ENCODE measurements around the gene PELO.
A peak's percentile ranks its signal among the peaks of the same experiment; 100 is the strongest.

PELO gene

DNA sequence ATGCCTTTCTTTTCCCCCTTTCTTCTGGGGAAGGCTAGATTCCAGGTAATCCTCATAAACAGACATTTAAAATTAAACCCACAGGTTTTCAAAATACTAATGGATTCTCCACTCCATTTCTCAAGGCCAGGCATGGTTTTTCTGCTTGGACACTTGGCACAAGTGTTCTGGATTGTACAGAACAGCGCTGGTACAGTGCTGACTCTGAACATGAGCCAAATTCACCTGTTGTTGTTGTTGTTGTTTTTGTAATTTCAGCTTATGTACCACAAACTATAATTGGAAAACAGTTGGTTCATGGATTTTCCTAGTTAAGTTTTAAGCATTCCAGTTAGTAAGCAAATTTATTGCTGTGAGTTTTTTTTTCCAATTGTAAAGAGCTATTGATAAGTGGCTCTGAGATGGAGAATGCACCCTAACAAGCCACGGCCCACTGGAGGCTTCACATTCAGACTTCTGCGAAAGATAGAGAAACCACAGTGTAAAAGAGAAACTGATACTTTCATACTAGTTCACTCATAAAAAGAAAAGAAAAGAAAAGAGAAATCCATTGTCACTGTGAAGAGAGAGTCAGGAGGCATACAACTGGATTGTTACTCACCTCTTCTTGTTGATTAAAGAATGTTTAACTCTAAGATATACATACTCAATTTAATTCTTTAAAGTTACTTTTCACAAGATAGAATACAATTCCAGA, 16.2 kb upstream of the PELO start:
- no peak for DNase-seq (ENCODE audit: low spot score)

DNA sequence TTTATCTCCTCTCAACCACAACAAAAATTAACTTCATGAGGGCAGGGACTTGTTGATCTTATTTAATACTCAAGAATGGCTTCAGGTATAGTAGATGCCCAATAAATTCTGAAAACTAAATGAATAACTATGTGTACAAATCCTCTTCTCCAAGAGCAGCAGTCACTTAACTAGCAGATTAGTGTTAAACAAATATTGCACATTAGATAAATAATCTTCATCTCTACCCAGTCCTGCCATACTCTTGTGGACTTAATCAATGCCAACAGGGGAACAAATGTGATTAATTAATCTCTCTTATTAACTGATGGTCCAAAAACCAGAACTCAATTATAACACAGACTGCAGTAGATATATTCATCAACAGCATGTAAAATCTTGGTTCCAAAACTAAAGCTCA, 15.0 kb upstream of the PELO start:
- no peak for DNase-seq (ENCODE audit: low spot score)

DNA sequence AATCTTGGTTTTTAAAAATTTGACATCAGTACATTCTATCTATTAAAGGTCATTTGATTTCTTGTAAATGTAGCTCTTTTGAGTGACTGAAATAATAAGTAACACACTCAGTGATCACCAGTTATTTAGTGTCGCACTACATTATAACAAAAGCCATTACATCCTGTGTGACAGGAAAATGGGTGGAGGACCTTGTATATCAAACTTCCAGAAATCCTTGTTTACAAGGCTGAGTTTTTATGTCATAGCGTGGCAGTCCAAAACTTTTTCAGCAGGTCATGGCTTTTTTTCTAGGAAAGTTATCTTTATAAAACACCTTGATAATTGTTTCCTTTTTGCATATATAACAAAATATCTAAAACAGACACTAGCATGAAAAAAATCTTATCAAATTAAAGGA, 14.4 kb upstream of the PELO start:
- no peak for DNase-seq (ENCODE audit: low spot score)

DNA sequence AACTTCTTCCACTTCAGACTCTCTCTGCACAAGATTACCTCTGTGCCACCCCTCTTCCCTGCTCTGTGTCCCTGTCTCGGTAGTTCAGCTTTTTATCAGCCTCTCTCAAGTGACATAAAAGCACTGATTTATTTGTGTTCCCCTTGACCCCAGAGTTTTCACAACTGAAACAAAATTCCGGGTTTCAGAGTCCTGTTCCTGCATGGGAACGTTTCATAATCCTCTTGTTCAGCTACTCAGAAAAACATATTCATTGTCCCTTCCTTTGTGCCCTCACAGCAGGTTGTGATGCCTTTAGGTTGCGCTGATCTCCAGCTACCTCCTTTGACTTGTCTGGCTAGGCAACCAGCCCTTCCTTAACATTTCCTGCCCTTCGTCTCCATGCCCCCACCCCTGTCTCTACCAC, 13.7 kb upstream of the PELO start:
- DNase-seq (ENCODE audit: low spot score), result no peak

DNA sequence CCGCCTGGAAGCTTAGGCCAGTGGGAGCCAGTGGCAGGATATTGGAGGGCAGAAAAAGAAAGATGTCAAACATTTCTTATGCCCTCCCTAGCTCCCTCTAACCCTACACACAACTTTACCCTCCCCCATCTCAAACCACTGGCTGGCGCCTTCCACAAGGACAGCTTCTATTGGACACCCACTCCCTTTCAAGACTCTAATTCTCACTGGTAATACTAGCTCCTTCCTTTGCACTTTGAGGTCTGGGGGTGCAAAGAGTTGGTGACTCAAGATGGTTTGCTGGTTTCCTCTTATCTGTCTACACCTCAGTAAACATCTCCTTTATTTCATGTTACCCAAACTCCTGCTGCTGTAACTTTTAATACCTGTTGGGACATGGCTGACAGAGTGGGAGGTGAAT, 11.6 kb upstream of the PELO start:
- DNase-seq (ENCODE audit: low spot score), result no peak

DNA sequence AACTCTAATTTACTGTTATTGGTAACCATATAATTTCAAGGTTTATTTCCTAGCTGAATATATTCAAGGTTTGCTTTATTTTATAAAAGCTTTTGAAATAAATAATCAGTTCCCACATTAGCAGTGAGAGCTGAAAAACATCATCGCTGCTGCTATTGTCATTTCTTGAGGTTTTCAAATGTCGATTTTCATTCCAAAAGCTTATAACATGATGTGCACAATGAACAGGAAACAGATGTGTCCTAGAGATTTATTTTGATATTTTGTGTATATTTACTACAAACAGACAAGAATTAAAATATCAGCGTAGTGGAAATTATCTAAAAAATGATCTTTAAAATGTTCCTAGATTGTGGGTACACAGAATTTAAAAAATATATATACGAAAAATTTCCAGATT, 10.5 kb upstream of the PELO start:
- no peak for DNase-seq (ENCODE audit: low spot score)

DNA sequence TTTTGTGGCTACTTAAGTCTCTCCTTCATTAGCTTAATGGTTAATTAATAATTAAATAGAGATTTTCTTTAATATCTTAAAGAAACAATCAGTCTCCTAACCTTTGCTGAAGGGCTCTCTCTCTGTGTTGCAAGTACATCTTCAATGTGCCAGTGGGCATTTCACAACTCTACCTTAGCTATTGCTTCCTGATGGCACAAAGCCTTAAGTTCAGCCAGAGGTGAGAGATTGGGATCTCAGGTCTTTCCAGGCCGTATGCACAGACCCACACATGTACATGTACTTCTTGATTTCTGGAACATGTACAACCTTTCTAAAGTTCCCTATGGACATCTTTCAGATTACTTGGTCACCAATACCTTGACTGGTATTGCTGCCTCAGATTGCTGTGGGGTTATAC, 8.9 kb upstream of the PELO start:
- no peak for DNase-seq (ENCODE audit: low spot score)

DNA sequence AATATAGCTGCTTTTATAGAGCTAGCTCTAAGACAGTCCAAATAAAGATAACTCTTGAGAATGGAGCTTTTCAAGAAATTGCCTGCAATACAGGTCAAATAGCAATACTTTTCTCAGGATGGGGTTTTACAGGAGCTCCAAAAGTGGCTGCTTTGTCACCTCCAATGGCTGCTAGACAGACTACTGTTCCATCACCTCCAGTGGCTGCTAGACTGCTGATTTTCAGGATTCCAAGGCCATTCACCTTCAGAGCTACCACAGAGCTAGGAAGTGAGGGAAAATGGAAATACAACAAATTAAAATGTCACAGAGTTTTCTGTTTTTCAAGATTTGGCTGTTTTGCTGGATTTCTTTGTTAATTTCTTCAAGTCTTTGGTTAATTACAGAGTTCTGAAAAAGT, 8.5 kb upstream of the PELO start:
- DNase-seq (ENCODE audit: low spot score), result no peak

DNA sequence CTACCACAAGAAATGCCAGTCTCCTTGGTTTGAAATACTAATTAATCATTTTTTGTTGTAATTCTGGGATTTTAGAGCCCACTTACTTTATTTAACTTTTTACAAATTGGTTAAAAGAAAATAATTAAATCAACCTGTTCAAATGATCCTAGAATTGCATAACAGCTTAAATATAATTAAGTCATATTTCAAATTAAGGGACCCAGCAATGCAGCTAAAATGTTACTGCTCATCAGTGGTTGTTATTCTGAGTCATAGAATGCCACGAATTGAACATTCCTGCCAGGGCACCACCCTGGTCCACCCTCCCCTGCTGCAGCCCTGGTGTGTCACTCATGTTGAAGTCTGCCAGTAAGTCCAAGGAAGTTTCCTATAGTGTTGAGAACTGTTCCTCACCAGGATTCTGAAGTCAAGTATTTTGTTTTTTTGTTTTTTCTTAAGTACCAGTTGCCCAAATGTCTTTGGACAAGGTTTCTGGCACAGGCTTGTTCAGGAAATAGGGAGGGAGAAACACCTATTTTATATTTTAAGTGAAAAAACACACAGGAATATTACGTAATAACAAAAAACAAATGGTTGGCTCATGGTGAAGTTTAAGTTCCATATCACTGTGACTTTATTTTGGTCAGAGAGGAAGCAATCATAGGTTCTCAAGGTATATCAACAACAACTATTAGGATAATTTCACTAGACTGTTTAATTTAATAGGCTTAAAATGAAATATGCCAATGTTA, 4.3 kb upstream of the PELO start:
- DNase-seq (ENCODE audit: low spot score), result peak; percentile 76

DNA sequence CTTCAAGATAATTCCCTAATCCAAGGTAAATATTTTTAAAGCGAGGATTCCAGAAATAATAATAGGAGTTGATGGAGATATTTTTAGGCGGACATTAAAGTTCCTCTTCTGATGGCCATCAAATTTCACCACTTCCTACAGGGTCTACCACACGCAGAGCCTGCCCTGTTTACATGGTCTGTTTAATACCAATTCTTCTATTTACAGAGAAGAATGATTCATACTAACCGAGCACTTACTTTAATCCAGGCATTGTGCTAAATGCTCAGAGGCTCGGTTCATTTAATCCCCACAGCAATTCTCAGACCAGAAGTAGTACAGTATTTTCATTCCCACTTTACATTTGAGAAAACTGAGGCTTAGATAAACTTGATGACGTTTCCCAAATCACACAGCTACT, 3.0 kb upstream of the PELO start:
- no peak for DNase-seq (ENCODE audit: low spot score)

DNA sequence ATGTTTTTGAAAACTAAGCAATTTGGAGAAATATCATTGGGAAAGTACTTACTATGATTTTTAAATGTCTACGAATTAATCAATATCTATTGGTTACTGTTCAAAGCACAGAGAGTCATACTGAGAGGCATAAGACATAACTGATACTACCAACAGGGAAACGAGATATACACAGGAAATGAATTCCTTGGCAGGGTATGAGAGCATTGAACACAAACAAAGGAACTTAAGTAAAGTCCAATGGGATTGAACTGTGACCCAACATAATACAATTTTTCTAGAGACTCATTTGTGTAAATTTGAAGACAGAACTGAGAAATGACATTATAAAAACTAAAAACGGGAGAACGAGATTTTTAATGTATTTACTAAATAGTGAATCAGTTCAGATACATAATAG, 1.3 kb upstream of the PELO start:
- DNase-seq (ENCODE audit: low spot score), result no peak

DNA sequence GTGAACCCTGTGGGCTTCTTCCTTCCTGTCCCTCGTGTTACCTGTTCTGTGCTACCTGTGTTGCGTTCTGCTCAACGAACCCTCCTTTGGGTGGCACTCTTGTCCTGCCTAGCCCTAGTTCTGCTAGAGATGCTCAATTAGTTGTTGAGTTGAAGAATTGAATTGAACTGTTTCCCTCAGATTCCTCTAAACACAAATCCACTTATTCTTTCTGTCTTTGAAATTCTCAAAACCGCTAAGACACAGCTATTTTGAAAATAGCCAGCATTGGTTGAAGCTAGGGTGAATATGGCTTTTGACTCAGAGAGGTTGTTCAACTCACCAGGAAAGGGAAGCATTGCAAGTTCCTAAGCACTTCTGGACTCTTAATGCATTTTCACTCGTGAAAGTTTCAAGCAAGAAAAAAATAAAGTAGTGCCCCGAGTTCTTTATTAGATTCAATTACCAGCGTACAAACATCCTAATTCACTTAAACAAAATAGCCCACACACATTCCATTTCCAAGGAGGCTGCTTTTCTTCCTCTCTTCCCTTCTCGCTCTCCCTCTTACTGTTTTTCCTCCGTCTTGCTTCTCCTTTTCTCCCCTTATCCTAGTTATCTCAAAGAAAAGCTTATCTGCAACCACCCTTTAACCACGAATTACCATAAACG, 642 bp upstream of the PELO start:
- DNase-seq (ENCODE audit: low spot score), result peak; percentile 6

DNA sequence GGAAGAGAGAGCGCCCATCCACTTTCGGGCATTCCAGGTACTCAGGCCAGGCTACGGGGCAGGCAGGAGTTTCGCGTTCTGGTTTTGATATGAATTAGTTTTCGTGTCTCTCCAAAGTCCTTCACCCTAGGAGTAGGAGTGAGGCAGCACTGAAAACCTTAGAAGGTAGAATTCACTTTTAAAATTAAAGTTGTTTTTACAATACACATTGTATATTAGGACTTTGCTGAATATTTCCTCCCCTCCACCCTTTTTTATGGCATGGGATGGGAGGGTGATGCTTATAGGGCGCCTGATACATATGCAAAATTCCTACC, 747 bp downstream of the PELO start:
- no peak for DNase-seq (ENCODE audit: low spot score)

DNA sequence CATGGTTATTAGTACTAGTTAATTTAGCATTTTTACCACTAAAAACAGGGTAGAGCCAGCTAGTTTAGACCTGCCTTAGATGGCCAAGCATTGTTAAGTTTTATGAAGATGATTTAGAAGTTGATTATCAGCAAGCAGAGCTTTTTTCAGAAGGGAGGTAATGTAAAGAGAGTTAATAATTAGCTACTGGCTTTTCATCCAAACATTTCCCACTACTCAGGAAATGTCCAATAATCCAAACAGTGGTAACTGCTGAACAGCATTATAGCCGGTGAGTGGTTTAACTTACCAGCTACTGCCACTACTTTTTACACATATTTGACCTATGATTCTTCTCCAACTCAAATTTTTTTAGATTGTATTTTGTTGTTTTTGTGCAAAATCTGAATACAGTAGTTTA, 1.7 kb downstream of the PELO start:
- DNase-seq (ENCODE audit: low spot score), result no peak

DNA sequence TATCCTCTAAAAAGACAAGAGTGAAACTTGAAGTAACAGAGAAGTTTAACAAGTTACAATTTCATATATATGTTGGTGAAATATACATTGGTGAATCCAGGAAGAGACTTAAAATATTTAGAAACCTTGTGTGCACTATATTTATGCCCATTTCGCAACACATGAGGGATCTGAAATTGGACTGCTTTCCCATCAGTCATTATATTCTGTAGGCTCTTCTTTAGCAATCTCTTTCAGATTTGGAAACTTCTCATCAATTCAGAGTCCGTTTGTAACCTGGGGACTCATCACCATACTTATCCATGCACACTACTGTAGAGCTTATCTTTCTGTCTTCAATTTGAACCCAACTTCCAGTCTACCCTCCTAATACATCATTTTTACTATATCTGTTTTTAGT, 2.1 kb downstream of the PELO start:
- no peak for DNase-seq (ENCODE audit: low spot score)

DNA sequence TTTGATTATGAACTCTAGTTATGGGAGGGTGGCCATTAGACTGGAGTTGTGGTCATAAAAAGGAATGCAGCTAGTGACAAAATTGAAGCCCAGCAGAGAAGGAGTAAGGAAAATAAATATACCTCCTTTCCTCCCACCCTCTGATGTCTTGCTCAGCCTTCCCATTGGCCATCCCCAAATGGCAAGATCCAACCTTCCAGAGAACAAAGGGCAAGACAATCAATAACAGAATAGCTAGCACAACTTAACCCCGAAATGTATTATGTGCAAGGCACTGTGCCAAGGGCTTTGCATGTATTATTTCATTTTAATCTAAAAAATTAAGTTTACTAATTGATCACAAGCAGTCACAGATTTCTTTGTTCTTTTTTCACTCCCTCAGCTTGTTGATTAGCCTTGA, 3.6 kb downstream of the PELO start:
- DNase-seq (ENCODE audit: low spot score), result no peak

DNA sequence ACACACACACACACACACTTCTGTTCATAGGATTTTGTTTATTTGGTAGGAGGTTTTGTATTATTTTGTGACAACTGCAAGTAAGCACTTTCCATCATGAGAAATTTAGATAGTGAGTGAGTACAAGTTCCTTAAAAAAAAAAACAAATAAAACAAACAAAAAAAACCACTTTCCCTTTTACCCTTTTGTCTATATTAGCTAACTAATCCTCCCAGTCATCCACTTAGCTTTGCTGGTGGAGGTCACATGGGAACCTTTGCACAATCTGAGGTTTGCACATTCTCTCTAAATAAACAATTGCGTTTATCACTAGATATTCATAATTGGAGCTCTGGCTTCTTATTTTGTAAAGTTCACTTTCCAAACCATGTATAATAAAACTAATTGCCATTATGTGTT, 6.8 kb downstream of the PELO start:
- DNase-seq (ENCODE audit: low spot score), result no peak

DNA sequence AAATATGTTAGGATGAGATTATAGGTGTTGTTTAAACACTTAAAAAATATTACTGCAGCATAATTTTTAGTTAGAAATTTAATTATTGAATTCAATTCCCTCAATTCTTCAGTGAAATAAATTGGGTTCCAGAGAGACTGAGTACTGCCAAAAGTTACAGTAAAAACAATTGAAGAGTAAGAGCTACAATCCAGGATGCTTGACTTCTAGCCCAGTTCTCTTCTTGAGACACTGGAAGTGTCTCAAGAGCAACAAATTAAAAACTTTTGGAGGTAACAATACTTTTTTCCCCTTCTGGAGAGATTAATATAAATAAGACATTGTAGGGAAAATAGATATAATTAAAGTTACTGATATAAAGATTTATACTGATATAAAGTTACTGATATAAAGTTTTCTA, 8.3 kb downstream of the PELO start:
- no peak for DNase-seq (ENCODE audit: low spot score)

DNA sequence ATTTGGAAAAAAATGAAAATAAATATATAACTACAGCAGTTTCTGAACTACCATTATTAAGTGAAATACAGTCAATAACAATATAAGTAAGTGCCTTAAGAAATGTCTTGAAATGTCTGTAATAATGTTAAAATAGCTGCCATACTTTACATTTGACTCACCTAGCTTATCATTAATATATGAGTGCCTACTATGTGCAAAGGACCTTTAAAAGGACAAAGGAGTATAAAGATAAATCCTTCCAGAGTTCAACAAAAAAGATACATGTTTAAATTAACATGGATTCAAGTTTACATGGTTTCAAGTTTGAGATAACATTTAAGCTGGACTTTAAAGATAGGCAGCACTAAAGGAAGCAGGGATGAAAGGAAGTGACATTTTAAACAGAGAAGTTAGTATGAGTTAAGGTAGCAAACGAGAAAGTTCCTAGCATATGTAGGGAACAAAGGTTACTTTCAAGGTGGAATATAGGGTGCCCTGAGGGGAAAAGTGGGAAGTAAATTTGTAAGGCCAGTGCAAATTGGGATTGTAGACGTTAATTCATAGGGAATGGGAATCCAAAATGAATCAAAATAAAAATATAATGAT, 8.9 kb downstream of the PELO start:
- no peak for DNase-seq (ENCODE audit: low spot score)

DNA sequence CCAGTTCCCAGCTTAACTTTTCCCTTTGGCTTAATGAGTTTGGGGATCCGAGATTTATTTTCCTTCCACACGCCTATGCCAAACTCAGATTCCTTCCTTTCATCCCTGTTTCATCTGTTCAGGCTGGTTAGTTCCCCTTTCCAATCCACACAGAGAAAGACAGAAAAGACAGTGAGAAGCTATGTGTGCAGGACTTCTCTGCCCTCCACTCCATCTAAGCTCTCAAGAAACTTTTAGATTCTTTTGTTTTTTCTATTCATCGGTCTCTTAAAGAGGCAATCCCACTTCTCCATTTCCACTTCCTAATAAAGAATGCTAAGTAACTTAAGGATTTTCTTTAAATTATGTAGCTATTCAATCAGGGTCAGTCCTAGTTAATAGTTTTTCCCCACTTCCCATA, 11.2 kb downstream of the PELO start:
- peak; percentile 4 for DNase-seq (ENCODE audit: low spot score)

DNA sequence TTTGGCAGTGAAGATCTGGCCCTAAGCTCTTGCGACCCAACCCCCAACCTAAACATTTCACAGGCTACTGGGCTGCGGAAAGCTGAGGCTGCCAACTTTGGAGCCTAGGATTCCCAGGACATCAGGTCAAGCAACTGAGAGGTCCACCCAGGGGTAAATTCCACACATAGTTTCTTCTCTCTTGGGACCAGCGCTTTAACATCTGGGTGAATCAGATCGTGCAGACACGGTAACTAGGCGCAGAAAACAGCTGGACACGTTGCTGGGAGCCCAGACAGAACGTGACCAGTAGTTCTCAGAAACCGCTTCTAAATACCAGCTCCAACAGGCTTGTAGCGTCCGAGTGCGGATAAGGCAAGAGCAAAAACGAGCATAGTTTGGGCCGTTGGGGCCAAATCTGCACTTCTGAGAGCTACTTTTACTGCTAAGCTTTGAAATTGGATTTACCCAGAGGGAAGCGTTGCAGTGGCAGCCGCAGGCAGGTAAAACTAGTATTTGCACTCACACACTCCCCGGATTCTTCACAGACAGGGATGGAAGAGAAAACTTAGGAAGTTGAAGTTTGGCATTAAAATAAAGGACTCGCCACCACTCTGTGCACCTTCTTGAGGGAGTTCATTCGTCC, 11.8 kb downstream of the PELO start:
- DNase-seq (ENCODE audit: low spot score), result peak; percentile 72

DNA sequence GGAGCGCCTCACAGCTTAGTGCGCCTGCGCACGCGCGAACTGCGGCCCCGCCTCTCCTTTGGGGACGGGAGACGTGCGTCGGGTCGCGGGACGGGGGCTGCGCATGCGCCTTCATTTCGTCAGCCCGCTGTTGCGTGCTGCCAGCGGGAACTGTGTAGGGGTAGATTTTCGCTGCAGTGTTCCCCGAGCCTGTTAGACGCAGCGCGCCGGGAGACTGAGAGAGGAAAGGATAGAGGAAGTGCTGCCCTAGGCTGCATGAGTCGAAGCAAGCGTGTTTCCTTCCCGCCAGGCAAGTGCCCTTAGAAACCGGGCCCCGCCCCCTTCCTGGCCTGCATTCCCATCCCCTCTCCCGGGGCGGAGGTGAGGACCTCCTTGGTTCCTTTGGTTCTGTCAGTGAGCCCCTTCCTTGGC, 12.3 kb downstream of the PELO start:
- peak; percentile 98 for DNase-seq (ENCODE audit: low spot score)
